PC-9 (cell line): ENCODE data around the gene PTPRG.

Experiments used
- CTCF ChIP-seq: fragments of 200-600 bp; sonication (generic); conservative IDR thresholded peaks from 2 replicates; pipeline ENCODE4 v1.6.1; 2017; ENCODE audit warnings: mixed run types, antibody characterized with exemption, mild to moderate bottlenecking, moderate library complexity
- EZH2 ChIP-seq: fragments of 200-600 bp; sonication (generic); IDR thresholded peaks from 2 replicates; pipeline ENCODE4 v1.8.0; 2017; ENCODE audit warnings: antibody characterized with exemption, low read depth

- TF ChIP-seq CTCF (no peak), EZH2 (no peak)
Observed at GRCh38 chr3:62214850-62215249, 653.5 kb downstream of the PTPRG start.
